Sciatic nerve (tissue), 2 donors: ENCODE data around the gene CC2D1A. TPM values are rescaled to one million over a fixed set of nuclear protein-coding genes. Genes with fewer than 3 reads are reported as not detected.

Experiments
- ATAC-seq: fragments of 200-7000 bp; cut with Tn5 transposase; one replicate; pipeline ENCODE4 v1.9.1; 2020; ENCODE audit warnings: mild to moderate bottlenecking, moderate library complexity
- DNase-seq: peaks from one replicate; pipeline ENCODE4 v3.0.0-alpha.2; 2020; ENCODE audit warnings: low spot score
- intact Hi-C: fragments of 100-400 bp; cut with DNase I; formaldehyde crosslinking; loops from one replicate; pipeline ENCODE4 v1.14.2; 2022
- total RNA-seq: library from RNA; stranded (reverse); fragmentation: NEBNext Ultra II Directional; extraction: Animal tissue kit (Norgen Biotek cat#: 25700); gene quantifications from one replicate; pipeline ENCODE4 v1.2.1, GENCODE V29; 2021
- donor health status: DM: no; HTN: no; CAD: no.
- donor health status: DM: no; HTN: no; CAD: no.

Gene CC2D1A
- total RNA-seq, 1 donor from 2014 or later = 45.3 TPM

- intact Hi-C loops = no loop called here
- peak; percentile 20 for ATAC-seq
- DNase-seq = no peak
Observed at GRCh38 chr19:13873834-13874515, 32.0 kb upstream of the CC2D1A start.

GRCh38 chr19:13875824-13876223 is 30.2 kb upstream of the CC2D1A start:
- intact Hi-C loops = no loop called here
- ATAC-seq (no peak), DNase-seq (no peak)

- no peak for ATAC-seq
- DNase-seq = no peak
- intact Hi-C loops = no loop called here
Observed at GRCh38 chr19:13876834-13877233, 29.2 kb upstream of the CC2D1A start, which contains the start of gene NANOS3. Gene NANOS3 (plus strand): TSS chr19:13877134. CDS start chr19:13877249, 115 bp downstream.

GRCh38 chr19:13877303-13877702 is 28.7 kb upstream of the CC2D1A start:
- no peak for DNase-seq
- no peak for ATAC-seq
- intact Hi-C loops = no loop called here

- ATAC-seq = peak; percentile 95
- DNase-seq = peak; percentile 99
- intact Hi-C loops = loop anchor here (5.0 kb wide), 1 partner anchor 177 kb away; no protein-coding TSS in a partner anchor
Observed at GRCh38 chr19:13880059-13881043, 25.6 kb upstream of the CC2D1A start.

GRCh38 chr19:13881251-13881691 is 24.7 kb upstream of the CC2D1A start:
- no peak for DNase-seq
- peak; percentile 27 for ATAC-seq
- intact Hi-C loops = loop anchor here (5.0 kb wide), 1 partner anchor 176 kb away; no protein-coding TSS in a partner anchor

GRCh38 chr19:13881692-13882418 is 24.1 kb upstream of the CC2D1A start:
- peak; percentile 74 for DNase-seq
- intact Hi-C loops = loop anchor here (5.0 kb wide), 1 partner anchor 175 kb away; no protein-coding TSS in a partner anchor
- peak; percentile 50 for ATAC-seq

GRCh38 chr19:13882419-13882795 is 23.6 kb upstream of the CC2D1A start:
- ATAC-seq (peak; percentile 15), DNase-seq (no peak)
- intact Hi-C loops = loop anchor here (5.0 kb wide), 1 partner anchor 175 kb away; no protein-coding TSS in a partner anchor

GRCh38 chr19:13882836-13883235 is 23.2 kb upstream of the CC2D1A start:
- intact Hi-C loops = loop anchor here (5.0 kb wide), 1 partner anchor 174 kb away; no protein-coding TSS in a partner anchor
- ATAC-seq (no peak), DNase-seq (no peak)

- intact Hi-C loops = loop anchor here (5.0 kb wide), 1 partner anchor 174 kb away; no protein-coding TSS in a partner anchor
- no peak for ATAC-seq
- DNase-seq = no peak
Observed at GRCh38 chr19:13883516-13884064, 22.4 kb upstream of the CC2D1A start.

- no peak for DNase-seq
- intact Hi-C loops = loop anchor here (5.0 kb wide), 1 partner anchor 172 kb away; no protein-coding TSS in a partner anchor
- ATAC-seq = no peak
Observed at GRCh38 chr19:13884726-13885591, 21.0 kb upstream of the CC2D1A start.

GRCh38 chr19:13885826-13886365 is 20.1 kb upstream of the CC2D1A start:
- DNase-seq = no peak
- ATAC-seq = no peak
- intact Hi-C loops = no loop called here

- DNase-seq (no peak), ATAC-seq (no peak)
- intact Hi-C loops = no loop called here
Observed at GRCh38 chr19:13887018-13887436, 19.0 kb upstream of the CC2D1A start.

- intact Hi-C loops = no loop called here
- DNase-seq = no peak
- no peak for ATAC-seq
Observed at GRCh38 chr19:13887517-13887916, 18.5 kb upstream of the CC2D1A start.

- no peak for DNase-seq
- no peak for ATAC-seq
- intact Hi-C loops = no loop called here
Observed at GRCh38 chr19:13888281-13888680, 17.7 kb upstream of the CC2D1A start.

- DNase-seq (no peak), ATAC-seq (no peak)
- intact Hi-C loops = no loop called here
Observed at GRCh38 chr19:13890136-13890535, 15.9 kb upstream of the CC2D1A start.

GRCh38 chr19:13892870-13893269 is 13.1 kb upstream of the CC2D1A start:
- ATAC-seq = no peak
- DNase-seq = no peak

More at GRCh38 chr19:13892870-13893269, 13.1 kb upstream of the CC2D1A start:
- intact Hi-C loops = no loop called here
